GM21360 (cell line): ENCODE measurements around the gene LAGE3.

Source experiments
- ATAC-seq: cut with Tn5 transposase; IDR thresholded peaks from one replicate; pipeline ENCODE4 v1.9.1; 2021; ENCODE audit warnings: mild to moderate bottlenecking, moderate library complexity; ENCODE audit not compliant: unreplicated experiment

Gene LAGE3

GRCh38 chrX:154458954-154459778, 19.9 kb downstream of the LAGE3 start:
- no peak for ATAC-seq

GRCh38 chrX:154458116-154458953, 20.7 kb downstream of the LAGE3 start, which contains the start of gene PLXNA3:
Gene PLXNA3, plus strand, starts transcription at chrX:154458281. Its CDS starts 1,903 bp downstream, at chrX:154460184.
- peak; percentile 50 for ATAC-seq

DNA sequence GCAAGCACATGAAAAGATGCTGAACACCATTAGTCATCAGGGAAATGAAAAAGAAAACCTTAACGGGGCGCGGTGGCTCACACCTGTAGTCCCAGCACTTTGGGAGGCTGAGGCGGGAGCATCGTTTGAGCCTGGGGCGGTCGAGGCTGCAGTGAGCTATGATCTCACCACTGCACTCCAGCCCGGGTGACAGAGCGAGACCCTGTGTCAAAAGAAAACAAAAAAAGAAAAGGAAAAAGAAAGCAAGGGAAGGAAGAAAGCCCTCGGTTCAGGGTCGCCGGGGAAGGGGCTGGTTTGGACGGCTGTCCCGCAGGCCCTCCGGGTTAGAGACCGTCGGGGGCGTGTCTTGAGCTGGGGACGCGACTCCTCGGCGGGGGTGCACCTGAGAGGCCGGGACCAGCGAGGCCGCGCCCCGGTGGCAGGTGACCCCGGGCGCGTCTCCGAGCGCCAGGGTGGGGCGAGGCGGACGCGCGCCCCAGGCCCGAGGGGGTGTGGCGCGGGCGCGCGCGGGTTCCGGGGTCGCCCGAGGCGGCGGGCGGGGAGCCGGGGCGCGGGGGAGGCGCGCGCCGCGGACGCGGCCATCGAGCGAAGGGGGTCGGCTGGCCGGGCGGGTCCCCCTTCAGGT, 21.5 kb downstream of the LAGE3 start:
- peak; percentile 50 for ATAC-seq

DNA sequence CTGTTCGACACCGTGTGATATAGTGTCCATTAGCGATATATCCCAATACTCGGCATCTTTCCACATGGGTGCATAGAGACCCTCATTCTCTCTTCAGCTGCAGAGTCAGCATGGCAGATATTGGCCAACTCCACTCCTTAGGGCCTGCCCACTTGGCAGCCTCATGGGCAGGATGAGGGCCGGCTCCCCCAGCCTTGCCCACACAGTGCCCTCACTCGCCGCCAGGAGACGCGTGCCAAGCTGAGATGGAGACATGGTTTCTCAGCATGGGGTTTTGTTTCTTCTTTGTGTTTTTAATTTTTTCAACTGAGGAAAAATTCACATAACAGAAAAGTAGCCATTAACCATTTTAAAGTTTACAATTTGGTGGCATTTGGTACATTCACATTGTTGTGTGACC, 26.3 kb downstream of the LAGE3 start:
- no peak for ATAC-seq

GRCh38 chrX:154450312-154450711, 28.8 kb downstream of the LAGE3 start:
- no peak for ATAC-seq

GRCh38 chrX:154449618-154450017, 29.5 kb downstream of the LAGE3 start:
- no peak for ATAC-seq

DNA sequence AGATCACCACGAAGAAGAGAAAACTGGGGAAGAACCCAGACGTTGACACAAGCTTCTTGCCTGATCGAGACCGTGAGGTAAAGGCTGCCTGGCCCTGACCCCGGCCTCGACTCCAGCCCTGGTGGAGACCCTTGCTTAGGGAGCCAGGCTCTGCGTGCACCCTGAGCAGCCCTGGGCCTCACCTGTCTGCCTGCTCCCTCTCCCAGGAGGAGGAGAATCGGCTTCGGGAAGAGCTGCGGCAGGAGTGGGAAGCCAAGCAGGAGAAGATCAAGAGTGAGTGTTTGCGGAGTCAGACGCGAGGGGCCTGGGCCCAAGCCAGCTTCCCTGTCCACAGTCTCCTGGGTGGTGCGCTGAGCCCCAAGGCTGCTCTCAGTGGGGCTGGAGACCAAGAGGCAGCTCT, 30.6 kb downstream of the LAGE3 start:
- no peak for ATAC-seq

DNA sequence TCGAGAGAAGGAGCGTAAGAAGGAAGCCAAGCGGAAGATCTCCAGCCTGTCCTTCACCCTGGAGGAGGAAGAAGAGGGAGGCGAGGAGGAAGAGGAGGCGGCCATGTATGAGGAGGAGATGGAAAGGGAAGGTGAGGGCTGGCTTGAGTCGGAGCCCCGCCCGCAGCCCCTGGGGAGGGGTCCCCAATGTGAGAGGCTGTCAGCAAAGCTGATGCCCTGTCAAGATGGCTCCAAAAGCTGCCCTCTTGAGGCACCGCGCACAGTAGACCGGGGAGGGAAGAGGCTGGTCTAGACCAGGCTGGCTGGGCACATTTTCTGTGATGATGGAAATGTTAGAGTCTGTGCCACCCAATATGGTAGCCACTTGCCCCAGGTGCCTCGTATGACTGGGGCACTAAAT, 32.7 kb downstream of the LAGE3 start:
- ATAC-seq, result no peak

GRCh38 chrX:154445776-154446175, 33.3 kb downstream of the LAGE3 start:
- no peak for ATAC-seq

DNA sequence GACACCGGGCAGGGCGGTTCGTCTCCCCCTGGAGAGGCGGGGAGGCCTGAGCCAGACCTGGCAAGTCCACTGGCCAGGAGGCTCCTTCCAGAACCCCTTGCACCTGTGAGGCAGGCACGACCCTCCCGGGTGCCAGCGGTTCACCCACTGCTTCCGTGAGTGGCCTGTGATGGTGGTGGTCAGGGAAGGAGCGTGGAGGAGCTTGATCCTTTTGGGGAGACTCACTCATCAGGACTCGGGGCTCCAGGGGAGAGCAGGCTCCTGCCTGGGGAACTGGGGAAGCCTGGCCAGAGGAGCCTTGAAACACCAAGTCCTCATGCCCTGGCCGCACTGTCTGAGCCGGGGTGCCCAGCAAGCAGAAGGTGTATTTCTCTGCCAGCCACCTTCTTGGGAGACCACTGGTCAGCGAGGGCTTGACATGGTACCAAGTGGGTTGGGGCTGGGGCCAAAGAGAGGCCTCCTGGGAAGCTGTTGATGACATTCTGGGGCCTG, 34.3 kb downstream of the LAGE3 start:
- ATAC-seq, result peak; percentile 5

DNA sequence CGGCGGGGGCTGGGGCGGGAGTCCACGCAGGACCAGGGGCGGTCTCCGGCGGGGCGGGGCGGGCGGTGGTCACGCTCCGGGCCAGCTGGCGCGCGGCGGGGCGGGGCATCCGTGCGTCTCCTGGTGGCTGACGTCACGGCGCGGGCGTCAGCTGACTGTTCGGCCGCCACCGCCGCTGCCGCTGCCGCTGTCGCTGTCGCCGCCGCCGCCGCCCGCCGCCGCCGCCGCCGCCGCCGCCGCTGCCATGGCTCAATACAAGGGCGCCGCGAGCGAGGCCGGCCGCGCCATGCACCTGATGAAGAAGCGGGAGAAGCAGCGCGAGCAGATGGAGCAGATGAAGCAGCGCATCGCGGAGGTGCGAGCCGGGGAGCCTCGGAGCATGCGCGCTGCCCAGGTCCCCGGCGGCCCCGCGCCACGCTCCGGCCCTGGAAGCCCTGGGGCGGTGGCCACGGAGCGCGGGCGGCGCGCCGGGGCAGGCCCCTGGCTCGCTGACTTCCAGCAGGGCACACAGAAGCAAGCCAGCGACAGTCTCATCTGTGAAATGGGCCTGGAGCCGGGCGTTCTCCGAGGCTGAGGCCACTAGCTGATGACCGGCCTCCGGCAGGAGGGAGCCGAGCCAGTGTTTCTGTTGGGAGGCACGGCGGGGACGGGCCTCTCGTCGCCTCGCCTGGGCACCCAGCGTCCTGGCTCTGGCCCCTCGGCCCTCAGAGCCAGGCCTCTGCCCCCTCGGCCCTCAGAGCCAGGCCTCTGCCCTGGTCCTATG, 34.9 kb downstream of the LAGE3 start, which contains the start of gene FAM50A:
Gene FAM50A, plus strand, starts transcription at position 150 of the 763 bp plus-strand sequence. Its CDS starts 95 bp downstream, at position 245.
- ATAC-seq, result peak; percentile 63

DNA sequence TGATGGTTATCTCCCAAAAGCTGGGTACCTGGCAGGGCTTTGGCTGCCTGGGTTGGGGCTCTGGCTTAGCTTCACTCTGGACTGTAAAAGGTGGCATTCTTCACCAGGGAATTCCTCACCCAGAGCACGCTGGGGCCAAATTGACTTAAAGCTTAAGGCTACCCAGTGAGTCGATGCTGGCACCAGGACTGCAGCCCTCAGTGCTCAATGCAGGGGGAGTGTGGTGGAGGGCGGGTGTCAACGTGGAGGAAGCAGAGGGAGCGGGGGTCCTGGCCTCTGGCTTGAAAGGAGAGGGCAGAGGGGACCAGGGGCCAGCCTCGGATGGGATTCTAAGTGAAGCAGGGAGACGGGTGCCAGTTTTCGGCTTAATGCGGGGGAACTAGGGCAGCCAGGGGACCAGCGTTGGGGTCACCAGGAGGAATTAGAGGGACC, 35.6 kb downstream of the LAGE3 start:
- no peak for ATAC-seq

GRCh38 chrX:154441984-154442707, 36.9 kb downstream of the LAGE3 start:
- no peak for ATAC-seq

- ATAC-seq, result no peak
Measured at GRCh38 chrX:154441564-154441963, 37.5 kb downstream of the LAGE3 start.

DNA sequence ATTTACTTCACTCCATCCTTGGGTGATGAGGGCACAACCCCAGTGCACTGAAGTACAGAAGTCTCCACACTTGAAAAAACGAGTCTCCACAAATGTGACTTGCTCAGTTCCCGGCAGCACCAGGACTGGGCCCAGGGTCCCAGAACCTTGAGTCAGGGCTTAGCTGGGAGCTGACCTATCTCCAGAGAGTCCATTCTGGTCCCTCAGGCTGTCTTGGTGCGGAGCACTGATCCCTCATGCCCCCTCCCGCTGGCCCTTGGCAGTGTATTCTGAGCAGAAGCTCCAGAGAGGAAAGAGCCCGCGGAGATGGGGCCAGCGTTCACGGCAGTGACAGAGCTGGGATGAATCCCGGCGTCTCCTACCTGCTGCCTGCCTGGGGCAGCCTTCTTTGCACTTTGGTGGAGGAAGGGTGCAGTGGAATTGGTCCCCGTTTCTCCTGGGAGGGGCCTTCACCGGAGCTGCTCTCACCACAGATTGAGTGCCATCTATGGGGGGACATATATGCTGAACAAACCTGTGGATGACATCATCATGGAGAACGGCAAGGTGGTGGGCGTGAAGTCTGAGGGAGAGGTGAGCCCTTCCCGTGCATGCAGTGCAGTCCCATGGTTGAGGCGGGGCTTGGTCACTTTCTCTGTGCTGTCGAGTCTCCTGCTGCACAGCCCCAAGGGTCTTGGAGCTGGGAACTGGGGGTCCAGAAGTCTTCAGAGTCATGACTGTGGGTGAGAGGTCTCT, 38.3 kb downstream of the LAGE3 start:
- ATAC-seq, result no peak

DNA sequence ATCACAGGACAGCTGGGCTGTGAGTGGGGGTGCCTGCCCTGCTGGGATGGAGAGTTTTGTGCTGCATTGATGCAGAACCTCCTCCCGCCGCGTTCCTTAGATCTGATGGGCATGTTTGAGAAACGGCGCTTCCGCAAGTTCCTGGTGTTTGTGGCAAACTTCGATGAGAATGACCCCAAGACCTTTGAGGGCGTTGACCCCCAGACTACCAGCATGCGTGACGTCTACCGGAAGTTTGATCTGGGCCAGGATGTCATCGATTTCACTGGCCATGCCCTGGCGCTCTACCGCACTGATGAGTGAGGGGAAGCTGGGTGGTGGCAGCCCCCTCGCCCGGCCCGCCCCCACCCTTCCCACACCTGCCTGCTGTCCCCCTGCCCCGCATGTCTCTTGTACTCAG, 39.2 kb downstream of the LAGE3 start:
- no peak for ATAC-seq

GRCh38 chrX:154437971-154438893, 40.8 kb downstream of the LAGE3 start:
- ATAC-seq, result no peak
